Measurements from ENCODE around the gene CRABP1.

Gene CRABP1

GRCh38 chr15:78390242-78390641, 50.1 kb downstream of the CRABP1 start:
- Histone ChIP-seq H3K4me3 (ENCODE audit: insufficient read depth, low read length, poor library complexity, severe bottlenecking) (no peak overlapping the region), H2AFZ (ENCODE audit: low read depth, low read length, severe bottlenecking) (no peak overlapping the region), H3K9me3 (ENCODE audit: insufficient read depth, low read length) (no peaks in the 10 kb centered on the region), H4K20me1 (ENCODE audit: low read depth, low read length) (no peaks in the 10 kb centered on the region), H3K27me3 (ENCODE audit: low read length) (no peaks in the 10 kb centered on the region), H3K27ac (ENCODE audit: low read depth, low read length) (no peak overlapping the region), H3F3A (ENCODE audit: insufficient read depth) (no peaks in the 10 kb centered on the region), H3K4me2 (ENCODE audit: low read depth, low read length, poor library complexity, severe bottlenecking) (no peak overlapping the region), H3K9me2 (replicated peaks; ENCODE audit: insufficient read depth, low read length) (no peaks in the 10 kb centered on the region), H3K79me2 (ENCODE audit: insufficient read depth, low read length) (no peaks in the 10 kb centered on the region), H3K9ac (ENCODE audit: low read length) (no peak overlapping the region), H3K36me3 (ENCODE audit: low read length) (no peaks in the 10 kb centered on the region)
- TF ChIP-seq EZH2phosphoT487 (conservative IDR thresholded peaks at IDR 0.05; ENCODE audit: low read length): no peak
- TF ChIP-seq, protein P1, sequence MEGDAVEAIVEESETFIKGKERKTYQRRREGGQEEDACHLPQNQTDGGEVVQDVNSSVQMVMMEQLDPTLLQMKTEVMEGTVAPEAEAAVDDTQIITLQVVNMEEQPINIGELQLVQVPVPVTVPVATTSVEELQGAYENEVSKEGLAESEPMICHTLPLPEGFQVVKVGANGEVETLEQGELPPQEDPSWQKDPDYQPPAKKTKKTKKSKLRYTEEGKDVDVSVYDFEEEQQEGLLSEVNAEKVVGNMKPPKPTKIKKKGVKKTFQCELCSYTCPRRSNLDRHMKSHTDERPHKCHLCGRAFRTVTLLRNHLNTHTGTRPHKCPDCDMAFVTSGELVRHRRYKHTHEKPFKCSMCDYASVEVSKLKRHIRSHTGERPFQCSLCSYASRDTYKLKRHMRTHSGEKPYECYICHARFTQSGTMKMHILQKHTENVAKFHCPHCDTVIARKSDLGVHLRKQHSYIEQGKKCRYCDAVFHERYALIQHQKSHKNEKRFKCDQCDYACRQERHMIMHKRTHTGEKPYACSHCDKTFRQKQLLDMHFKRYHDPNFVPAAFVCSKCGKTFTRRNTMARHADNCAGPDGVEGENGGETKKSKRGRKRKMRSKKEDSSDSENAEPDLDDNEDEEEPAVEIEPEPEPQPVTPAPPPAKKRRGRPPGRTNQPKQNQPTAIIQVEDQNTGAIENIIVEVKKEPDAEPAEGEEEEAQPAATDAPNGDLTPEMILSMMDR (IDR thresholded peaks at IDR 0.05; ENCODE audit: insufficient read depth, low read length, poor library complexity, severe bottlenecking): no peak

DNA sequence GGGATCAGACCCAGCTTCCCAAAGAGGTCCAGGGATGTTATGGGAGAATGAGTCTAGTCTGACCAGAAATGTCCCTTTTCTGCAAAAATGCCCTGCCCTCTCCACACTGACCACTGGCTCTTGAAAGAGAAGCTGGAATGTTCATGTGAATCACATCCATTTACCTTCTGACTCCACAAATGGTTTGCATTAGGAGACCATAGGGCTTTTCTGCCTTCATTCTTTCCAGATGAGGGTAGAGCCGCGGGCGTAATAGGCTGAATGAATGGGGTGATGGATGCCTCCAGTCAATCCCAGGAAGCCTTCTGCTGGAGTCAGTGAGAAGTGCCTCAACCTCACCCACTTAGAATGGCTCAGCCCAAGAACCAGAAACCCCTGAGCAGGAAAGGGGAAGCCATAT, 50.7 kb downstream of the CRABP1 start:
- no peaks in the 10 kb centered on the region for H3K9me2 ChIP-seq (replicated peaks; ENCODE audit: insufficient read depth, low read length)
- H3K9ac ChIP-seq (ENCODE audit: low read length): no peak overlapping the region
- no peak overlapping the region for H3K4me2 ChIP-seq (ENCODE audit: low read depth, low read length, poor library complexity, severe bottlenecking)
- H3K4me3 ChIP-seq (ENCODE audit: insufficient read depth, low read length, poor library complexity, severe bottlenecking): no peak overlapping the region
- H3K27me3 ChIP-seq (ENCODE audit: low read length): no peaks in the 10 kb centered on the region
- H3K79me2 ChIP-seq (ENCODE audit: insufficient read depth, low read length): no peaks in the 10 kb centered on the region
- H2AFZ ChIP-seq (ENCODE audit: low read depth, low read length, severe bottlenecking): no peak overlapping the region
- H4K20me1 ChIP-seq (ENCODE audit: low read depth, low read length): no peaks in the 10 kb centered on the region
- no peaks in the 10 kb centered on the region for H3F3A ChIP-seq (ENCODE audit: insufficient read depth)
- TF ChIP-seq, protein P1 (IDR thresholded peaks at IDR 0.05; ENCODE audit: insufficient read depth, low read length, poor library complexity, severe bottlenecking): no peak
- TF ChIP-seq EZH2phosphoT487 (conservative IDR thresholded peaks at IDR 0.05; ENCODE audit: low read length): no peak
- no peak overlapping the region for H3K27ac ChIP-seq (ENCODE audit: low read depth, low read length)
- H3K36me3 ChIP-seq (ENCODE audit: low read length): no peaks in the 10 kb centered on the region
- no peaks in the 10 kb centered on the region for H3K9me3 ChIP-seq (ENCODE audit: insufficient read depth, low read length)

GRCh38 chr15:78391781-78392180, 51.6 kb downstream of the CRABP1 start:
- H3K4me3 ChIP-seq (ENCODE audit: insufficient read depth, low read length, poor library complexity, severe bottlenecking): no peak overlapping the region
- H3K27ac ChIP-seq (ENCODE audit: low read depth, low read length): no peak overlapping the region
- TF ChIP-seq, protein P1 (IDR thresholded peaks at IDR 0.05; ENCODE audit: insufficient read depth, low read length, poor library complexity, severe bottlenecking): no peak
- TF ChIP-seq EZH2phosphoT487 (conservative IDR thresholded peaks at IDR 0.05; ENCODE audit: low read length): no peak
- no peak overlapping the region for H3K9ac ChIP-seq (ENCODE audit: low read length)
- no peak overlapping the region for H3K4me2 ChIP-seq (ENCODE audit: low read depth, low read length, poor library complexity, severe bottlenecking)
- H4K20me1 ChIP-seq (ENCODE audit: low read depth, low read length): no peaks in the 10 kb centered on the region
- H3F3A ChIP-seq (ENCODE audit: insufficient read depth): no peaks in the 10 kb centered on the region
- no peak overlapping the region for H2AFZ ChIP-seq (ENCODE audit: low read depth, low read length, severe bottlenecking)
- H3K36me3 ChIP-seq (ENCODE audit: low read length): no peaks in the 10 kb centered on the region
- no peaks in the 10 kb centered on the region for H3K27me3 ChIP-seq (ENCODE audit: low read length)
- H3K9me2 ChIP-seq (replicated peaks; ENCODE audit: insufficient read depth, low read length): no peaks in the 10 kb centered on the region
- H3K9me3 ChIP-seq (ENCODE audit: insufficient read depth, low read length): no peaks in the 10 kb centered on the region
- H3K79me2 ChIP-seq (ENCODE audit: insufficient read depth, low read length): no peaks in the 10 kb centered on the region
